NCI-H2227 (cell line): Measurements from ENCODE around the gene NSRP1.
"Not testable (repeated sequence)": the region's sequence is repeated elsewhere in the genome, so short reads cannot be mapped to it uniquely, and the experiment has no call there.

Source experiments
- DNase-seq: peaks from one replicate; lab custom pipeline; 2025; ENCODE audit not compliant: unreplicated experiment; lab: John Stamatoyannopoulos, UW

NSRP1 gene

DNA sequence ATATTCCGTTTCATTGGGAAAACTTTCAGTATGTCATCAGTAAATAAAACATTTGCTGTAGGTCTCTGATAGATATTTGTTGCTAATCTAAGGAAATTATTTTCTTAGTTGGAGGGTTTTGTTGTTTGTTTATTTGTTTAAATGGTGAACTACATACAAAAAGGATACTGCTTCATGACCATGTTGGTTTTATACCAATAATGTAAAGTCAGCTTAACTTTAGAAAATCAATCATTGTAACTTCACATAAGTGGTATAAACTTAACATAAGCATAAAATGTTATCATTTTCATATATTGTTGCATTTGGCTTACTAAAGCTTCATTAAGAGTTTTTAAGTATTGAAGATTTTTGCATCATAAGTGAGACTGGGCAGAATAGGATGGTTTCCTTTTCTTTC is 57.9 kb downstream of the NSRP1 start:
- DNase-seq, result no peak

DNA sequence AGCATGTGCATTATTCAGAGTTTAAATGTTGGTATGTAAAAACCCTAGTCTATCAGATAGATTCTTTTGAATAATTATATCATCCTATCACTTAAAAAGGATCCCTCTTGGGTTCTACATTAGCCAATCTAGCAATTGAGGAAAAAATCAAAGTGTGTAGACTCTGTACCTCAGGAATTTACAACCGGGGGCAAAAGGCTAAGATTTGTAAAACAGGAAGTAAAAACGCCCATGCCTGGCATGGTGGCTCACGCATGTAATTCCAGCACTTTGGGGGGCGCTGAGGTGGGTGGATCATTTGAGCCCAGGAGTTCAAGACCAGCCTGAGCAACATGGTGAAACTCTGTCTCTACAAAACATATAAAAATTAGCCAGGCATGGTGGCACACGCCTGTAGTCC is 60.2 kb downstream of the NSRP1 start:
- DNase-seq, result no peak

DNA sequence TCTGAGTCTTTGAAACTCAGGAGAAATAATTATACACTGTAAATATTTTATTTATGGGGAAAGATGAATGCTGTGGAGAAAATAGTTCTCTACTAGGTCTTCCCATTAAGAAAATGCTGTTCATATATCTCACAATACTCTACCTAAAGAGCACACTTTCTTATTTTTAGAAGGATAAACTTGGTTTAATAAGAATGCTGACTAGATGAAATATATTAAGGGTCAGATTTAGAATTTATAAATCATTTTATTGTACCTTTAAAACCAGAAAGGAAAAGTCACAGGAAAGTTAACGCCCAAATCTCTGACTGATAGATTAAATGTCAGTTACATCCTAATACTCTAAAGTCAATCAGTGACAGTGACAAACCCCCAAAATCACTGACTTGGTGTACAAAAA is 70.1 kb downstream of the NSRP1 start:
- DNase-seq, result no peak

DNA sequence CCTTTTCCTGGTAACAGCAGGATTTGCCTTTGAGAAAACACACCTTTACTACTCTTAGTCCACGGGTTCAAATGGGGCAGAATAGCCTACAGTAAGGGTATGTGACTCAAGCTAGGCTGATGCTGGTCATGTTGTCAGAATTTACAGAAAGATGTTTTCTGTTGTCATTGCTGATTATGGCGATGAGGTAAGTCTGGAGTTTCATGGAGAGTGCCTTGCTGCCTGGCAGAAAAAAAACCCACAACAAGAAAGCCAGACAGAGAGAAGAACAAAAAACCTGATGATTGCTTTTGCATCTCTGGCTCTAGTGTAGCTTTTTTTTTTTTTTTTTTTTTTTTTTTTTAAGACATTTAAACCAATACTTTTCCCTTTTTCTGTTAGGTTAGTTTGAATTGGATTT is 71.0 kb downstream of the NSRP1 start:
- DNase-seq, result no peak

DNA sequence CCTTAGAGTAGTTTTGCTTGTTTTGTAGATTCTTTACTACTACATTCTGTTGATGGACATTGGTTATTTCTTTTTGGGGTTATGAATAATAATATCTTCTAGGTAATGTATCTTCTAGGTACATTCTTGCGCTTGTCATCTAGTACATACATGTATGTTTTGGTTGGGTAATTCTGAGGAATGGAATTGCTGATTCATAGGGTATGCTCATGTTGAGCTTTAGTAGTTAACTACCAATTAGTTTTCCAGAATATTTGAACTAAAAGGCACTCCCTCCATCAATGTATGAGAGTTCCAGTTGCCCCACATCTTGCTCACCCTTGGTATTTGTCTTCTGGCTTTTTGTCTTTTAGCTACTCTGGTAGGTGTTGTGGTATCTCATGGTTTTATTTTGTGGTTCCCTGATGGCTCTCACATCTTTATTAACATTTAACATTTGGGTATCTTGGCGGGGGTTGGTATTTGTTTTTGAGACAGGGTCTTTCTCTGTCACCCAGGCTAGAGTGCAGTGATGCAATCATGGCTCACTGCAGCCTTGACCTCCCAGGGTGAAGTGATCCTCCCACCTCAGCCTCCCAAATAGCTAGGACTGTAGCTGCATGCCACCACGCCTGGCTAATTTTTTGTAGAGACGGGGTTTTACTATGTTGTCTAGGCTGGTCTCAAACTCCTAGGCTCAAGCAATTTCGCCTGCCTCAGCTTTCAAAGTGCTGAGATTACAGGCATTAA is 71.8 kb downstream of the NSRP1 start:
- no peak for DNase-seq

DNA sequence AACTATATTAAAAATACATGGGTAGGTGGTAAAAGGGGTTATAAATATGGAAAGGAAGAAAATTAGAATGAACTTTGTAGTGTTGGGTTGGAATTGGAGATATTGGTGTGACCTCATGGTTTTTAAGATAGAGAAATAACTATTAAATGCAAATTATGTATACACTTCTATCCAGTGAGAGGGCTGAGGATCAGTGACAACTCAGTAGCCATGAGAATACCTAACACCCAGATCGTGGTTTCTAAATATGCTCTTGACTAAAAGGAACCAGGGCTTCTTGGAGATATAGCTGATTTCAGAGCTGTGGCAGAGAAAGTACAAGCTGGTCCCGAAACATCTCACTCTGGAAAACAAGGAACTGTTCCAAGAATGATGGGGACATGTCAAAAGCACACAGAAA is 74.5 kb downstream of the NSRP1 start:
- DNase-seq, result no peak

DNA sequence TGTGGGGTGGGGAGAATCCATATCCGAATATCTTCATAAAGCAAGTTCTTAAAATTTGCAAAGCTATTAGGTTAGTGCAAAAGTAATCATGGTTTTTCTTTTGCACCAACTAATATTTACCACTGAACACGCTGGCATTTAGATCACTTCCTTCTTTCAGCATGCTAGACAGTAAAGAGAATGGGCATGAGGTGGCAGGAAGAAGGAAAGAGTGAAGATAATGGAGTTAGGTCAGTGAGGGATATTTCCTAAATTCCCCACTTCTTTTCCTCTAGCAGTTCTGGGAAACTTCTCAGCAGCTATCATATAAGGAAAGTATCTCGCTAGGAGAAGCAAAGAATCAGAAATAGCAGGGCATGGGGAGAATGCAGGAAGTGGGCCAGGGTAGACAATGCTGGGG is 79.9 kb downstream of the NSRP1 start:
- DNase-seq, result no peak

DNA sequence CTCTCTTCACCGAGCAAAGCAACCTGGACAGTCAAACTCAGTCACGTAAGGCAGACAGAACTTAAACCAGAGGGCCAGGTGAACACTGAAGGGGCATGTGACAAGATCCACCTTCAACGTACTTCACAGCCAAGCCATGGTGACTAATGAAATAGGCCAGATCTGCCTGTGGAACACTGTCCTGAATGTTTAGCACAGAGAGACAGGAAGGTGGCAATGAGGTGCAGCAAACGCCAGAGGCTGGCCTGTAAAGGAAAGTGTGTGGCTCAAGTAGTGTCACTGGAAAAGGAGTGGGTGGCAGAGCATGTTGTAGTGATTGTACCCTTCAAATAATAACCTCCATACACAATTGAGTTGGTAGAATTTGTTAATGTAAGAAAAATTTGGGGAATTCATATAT is 80.8 kb downstream of the NSRP1 start:
- DNase-seq, result no peak

DNA sequence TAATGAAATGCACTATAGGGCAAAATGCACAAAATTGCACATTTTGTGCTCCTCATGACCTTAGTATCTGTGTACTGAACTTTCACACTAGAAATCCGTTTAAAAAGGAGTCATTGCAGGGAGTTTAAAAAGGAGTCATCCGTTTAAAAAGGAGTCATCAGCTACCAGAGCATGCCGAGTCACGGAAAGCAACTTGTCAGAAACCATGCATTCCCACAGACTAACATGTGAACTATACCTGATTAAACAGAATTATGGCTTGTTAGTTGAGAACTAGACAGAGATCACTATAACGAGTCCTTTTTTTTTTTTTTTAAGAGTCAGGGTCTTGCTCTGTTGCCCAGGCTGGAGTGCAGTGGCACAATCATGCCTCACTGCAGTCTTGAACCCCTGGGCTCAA is 83.0 kb downstream of the NSRP1 start:
- DNase-seq, result no peak

DNA sequence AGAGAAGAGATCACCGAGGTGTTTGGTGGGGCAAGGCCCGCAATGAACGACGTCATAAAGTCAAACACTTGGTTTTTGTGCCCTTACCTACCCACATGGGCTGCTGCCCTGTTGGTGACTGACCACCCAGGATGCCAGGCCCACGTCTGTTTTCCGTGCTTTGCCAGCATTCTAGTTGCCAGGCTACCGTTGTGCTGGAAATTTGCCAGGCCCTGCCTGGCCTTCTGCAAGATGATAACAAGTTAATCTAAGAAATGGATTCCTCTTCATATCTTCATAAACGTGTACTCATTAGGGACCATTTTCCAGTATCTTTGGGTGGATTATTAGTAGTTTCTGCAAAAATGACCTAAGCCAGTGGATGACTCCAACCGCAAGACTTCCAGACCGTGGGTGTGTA is 83.5 kb downstream of the NSRP1 start:
- DNase-seq, result no peak

DNA sequence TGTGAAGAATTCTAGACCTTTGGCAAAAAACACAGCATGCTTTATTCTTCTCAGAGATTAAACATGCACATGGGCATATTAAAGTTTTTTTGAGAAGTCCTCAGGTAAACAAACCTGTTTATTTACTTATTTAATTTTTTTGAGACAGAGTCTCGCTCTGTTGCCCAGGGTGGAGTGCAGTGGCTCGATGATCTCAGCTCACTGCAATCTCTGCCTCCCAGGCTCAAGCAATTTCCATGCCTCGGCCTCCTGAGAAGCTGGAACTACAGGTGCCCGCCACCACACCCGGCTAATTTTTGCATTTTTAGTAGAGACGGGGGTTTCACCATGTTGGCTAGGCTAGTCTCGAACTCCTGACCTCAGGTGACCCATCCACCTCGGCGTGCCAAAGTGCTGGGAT is 84.0 kb downstream of the NSRP1 start:
- not testable (repeated sequence) for DNase-seq

DNA sequence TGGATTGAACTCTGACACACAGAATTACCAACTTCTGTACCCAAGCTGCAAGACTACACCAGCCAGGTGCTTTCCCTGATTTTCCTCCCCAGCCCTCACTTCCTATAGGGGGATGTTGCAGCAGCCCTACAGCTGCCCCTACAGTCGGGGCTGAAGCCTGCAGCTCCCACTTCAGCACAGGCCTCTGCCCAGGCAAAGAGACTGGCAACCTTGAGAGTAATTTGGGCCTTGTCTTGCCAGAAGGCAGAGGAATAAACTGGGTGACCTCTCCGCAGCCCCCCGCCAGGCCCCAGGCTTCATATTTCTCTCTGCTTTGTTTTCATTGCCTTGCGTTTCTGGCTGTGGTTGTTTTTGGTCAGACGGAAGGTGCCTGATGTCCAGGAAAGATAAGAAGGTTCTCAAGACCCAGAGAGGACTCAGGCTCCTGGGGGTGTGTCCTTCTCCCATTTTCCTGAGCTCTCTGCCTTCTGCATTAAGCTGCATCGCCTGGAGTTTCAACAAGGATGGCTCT is 86.9 kb downstream of the NSRP1 start:
- DNase-seq, result no peak

DNA sequence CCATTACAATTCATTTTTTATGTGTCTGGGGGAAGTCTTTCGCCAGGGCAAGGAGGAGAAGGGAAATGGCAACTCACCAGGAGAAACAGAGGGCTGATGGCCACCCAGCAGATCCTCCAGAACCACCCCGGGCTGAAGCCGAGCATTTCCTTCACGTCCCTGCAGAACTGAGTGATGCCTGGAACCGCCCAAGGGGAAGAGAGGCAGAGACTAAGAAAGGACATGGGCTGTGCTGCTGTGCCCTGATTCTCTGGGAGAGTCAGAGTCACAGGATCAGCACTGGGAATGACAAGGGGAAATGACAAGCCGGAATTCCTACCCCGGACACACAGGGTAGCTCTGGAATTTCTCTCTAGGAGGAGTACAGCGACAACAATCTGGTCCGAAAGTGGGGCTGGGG is 91.0 kb downstream of the NSRP1 start:
- no peak for DNase-seq

DNA sequence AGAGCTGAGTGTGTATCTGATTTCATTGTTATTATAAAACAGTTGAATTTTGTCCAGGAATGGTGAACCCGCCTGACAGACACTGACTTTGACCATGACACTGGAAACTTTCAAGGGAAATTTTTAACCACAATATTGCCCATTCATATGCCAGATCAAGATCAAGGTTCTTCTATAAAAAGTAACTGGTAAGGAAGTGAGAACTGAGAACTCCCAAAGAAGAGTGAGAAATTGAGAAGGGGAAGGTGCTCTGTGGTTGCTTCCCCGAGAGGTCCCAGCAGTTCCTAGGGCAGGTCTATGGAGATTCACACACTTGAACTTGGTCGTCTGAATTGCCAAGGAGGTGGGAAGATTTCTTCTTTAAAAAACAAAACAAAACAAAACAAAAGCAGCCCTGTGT is 91.6 kb downstream of the NSRP1 start:
- no peak for DNase-seq

DNA sequence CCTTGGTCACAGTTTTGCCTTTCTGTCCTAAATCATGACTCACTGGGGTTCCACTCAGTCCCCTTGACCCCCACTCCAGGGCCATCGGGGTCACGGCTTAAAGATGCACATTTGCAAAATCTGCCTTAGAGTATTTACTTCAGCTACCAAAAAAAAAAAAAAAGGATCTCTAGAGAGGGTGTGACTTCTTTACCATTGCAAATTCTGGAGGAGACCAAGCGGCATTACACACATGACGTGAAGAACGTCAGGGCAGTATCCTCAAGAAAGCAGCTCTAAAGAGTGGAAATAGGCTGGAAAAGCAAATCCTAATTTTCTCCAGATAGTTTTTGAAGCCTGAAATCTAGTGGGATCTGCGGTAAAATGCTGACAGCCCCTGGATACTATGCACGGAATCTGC is 93.3 kb downstream of the NSRP1 start:
- no peak for DNase-seq

DNA sequence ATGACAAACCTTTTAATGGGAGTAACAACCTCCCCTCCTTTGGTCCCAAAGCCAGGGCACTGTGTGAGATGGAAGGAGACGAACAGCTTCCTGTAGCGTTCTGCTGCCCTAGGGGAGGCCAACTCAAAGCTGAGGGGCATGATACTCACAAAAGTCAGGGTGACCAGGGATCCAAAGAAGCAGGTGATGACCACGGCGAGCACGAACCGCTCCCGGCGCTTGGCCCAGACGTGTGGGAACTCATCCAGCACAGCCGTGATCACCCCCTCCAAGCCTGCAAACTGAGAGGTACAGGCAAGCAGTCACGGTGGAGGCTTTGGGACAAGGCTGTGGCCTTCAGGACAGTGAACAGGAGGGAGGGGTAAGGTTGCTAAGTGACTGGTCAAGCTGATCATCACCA is 93.8 kb downstream of the NSRP1 start:
- no peak for DNase-seq

DNA sequence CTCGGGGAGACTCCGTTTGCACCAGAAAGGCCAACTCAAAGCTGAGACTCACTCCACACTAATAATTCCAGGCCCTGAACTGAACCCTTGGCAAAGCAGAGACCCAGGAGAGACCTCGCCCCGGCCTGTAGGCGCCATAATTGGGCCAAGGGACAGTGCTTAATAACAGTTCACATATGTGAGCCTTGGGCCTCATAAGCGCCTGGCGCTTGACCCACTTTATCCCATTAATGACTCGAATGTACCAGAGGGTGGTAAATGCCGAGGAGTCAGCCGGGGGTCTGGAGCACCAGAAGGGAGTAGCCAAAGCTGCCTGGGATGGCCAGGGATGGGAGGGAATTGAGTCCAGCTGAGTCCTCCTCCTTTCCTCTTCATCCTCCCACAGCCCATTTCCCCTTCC is 94.3 kb downstream of the NSRP1 start:
- DNase-seq, result no peak

DNA sequence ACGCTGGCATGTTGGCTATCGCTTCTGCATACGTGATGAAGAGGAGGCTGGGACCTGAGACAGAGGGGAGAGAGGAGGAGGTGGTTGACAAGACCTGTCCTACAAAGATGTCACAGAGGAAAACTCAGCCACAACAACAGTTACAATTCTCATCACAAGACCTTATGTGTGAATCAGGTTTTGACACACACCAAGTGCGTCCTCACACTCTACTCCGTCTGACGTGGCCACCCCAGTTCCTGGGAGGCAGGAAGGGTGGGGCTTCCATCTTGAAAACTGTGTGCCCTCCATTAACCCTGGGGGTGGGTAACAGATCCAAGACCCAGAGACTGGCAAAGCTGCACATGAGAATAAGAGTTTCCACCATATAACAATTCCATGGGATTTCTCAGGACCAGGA is 94.8 kb downstream of the NSRP1 start:
- no peak for DNase-seq

DNA sequence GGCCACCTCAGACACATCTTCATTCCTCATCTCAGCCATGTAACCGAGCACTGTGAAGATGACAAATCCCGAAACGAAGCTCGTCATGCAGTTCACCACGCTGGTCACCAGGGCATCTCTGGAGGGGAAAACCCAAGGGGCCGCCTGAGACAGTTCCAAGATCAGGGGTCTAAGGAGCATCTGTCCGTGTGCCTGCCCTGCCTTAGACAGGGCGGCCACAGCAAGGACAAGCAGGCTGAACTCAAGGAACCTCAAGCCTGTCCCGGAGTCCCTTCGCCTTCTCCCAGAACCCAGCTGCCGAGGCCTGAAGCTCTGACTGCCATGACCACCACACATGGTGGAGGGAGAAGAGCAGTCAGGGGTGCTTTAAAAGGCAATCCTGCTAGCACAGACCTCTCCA is 96.1 kb downstream of the NSRP1 start:
- no peak for DNase-seq

DNA sequence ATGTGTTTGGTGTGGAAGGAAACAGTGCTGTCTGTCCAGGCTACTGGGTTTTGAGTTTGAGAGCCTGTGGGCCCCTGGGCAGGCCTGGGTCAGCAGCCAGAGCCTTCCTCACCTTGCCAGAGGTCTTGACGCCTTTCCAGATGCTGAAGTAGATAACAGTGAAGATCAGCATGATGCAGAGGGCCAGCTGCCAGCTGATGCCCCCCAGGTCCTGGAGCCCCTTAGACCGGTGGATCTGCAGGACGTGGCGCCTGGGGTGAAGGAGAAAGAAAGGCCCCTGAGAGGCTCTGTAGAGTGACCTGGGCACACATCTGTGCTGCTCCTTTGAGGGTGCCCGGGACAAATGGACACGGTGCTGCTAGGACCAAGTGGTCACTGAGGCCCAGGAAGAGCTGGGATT is 100.4 kb downstream of the NSRP1 start:
- no peak for DNase-seq

DNA sequence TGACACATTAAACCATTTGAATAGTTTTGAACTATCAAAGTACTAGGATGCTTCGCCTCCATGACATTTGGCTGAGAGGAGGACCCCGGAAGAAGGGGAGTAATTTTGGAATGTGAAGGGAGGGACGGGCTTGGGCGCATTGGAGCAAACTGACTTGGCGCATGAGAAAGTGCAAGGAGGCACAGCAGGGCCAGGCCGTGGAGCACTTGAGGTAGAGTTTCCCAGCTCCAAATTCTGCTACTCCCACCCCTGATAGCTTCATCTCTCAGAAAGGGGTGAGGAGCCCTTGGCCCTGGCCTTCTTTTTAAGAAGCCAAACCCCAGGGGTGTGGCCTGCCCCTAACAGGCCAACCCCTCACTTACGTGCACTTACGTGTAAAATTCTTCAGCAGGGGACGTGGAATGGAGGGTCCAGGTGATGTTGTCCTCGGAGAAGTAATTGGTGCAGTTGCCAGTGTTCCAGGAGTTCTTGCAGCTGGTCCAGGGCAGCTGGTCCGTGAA is 101.2 kb downstream of the NSRP1 start:
- no peak for DNase-seq

DNA sequence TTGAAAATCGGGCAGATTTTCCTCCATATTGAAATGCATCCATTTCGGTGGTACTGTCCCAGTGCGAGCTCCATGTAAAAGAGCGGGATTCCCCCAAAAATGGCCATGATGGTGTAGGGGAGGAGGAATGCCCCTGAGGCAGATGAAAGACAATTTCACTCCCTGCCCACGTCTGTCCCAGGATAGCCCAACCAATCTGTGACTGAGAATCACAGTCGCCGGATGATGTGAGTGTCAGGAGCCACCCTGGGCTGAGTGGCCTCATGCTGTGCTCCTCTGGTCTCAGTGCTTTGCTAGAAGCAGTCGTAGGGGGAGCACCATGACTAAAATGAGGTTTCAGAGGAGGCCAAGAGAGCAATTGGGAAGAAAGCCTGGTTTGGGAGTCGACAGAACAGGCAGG is 102.2 kb downstream of the NSRP1 start:
- DNase-seq, result no peak

DNA sequence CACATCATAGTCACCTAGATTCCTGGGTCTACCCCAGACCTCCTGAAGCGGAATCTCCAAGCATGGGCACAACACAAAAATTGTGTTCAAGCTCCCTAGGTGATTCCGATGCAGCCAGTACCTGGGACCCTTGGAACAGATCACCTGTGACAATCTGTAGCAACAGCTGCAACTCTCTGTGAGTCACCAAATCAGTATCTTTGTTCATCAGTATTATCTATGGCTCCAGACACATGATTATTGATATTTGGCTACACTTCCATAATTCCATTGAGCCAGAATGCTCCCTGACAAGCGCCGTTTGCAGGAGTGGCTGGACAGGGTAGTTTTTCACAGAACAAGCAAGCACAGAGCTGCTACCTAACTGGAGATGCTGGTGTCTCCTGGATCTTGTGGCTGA is 102.7 kb downstream of the NSRP1 start:
- no peak for DNase-seq
